ENCODE measurements around the gene KCNH6.

Gene KCNH6

GRCh38 chr17:63482509-63482908, 40.6 kb upstream of the KCNH6 start:
- H2AFZ ChIP-seq (ENCODE audit: low read length) = no peak overlapping the region
- no peak overlapping the region for H3K4me2 ChIP-seq (ENCODE audit: low read depth, low read length, poor library complexity, severe bottlenecking)
- no peaks in the 10 kb centered on the region for H3K79me2 ChIP-seq (ENCODE audit: insufficient read depth, low read length)
- H4K20me1 ChIP-seq (ENCODE audit: insufficient read depth, low read length, poor library complexity, severe bottlenecking) = no peaks in the 10 kb centered on the region
- no peaks in the 10 kb centered on the region for H3K27me3 ChIP-seq (ENCODE audit: insufficient read depth, low read length, poor library complexity, severe bottlenecking)
- no peak overlapping the region for H3K9ac ChIP-seq (ENCODE audit: low read depth, low read length, poor library complexity, severe bottlenecking)
- H3F3A ChIP-seq (ENCODE audit: low read depth) = no peaks in the 10 kb centered on the region
- no peak for TF ChIP-seq EZH2phosphoT487 (IDR thresholded peaks at IDR 0.05; ENCODE audit: borderline replicate concordance)
- TF ChIP-seq CTCF (conservative IDR thresholded peaks at IDR 0.05; ENCODE audit: low read length) = no peak
- H3K4me1 ChIP-seq (ENCODE audit: insufficient read depth, low read length, poor library complexity, severe bottlenecking) = peaks cover 6% of the 10 kb centered on the region
- no peaks in the 10 kb centered on the region for H3K36me3 ChIP-seq (ENCODE audit: insufficient read depth, low read length)
- no peaks in the 10 kb centered on the region for H3K9me3 ChIP-seq (ENCODE audit: insufficient read depth, low read depth, low read length)
- H3K9me2 ChIP-seq (replicated peaks; ENCODE audit: low read depth, low read length) = no peaks in the 10 kb centered on the region
- no peak overlapping the region for H3K4me3 ChIP-seq (ENCODE audit: low read length, poor library complexity, severe bottlenecking)

- peaks cover 3% of the 10 kb centered on the region for H3K4me1 ChIP-seq (ENCODE audit: insufficient read depth, low read length, poor library complexity, severe bottlenecking)
- no peak overlapping the region for H3K4me2 ChIP-seq (ENCODE audit: low read depth, low read length, poor library complexity, severe bottlenecking)
- H4K20me1 ChIP-seq (ENCODE audit: insufficient read depth, low read length, poor library complexity, severe bottlenecking) = no peaks in the 10 kb centered on the region
- no peaks in the 10 kb centered on the region for H3K9me3 ChIP-seq (ENCODE audit: insufficient read depth, low read depth, low read length)
- no peaks in the 10 kb centered on the region for H3K79me2 ChIP-seq (ENCODE audit: insufficient read depth, low read length)
- H3K4me3 ChIP-seq (ENCODE audit: low read length, poor library complexity, severe bottlenecking) = no peak overlapping the region
- no peak overlapping the region for H2AFZ ChIP-seq (ENCODE audit: low read length)
- TF ChIP-seq EZH2phosphoT487 (IDR thresholded peaks at IDR 0.05; ENCODE audit: borderline replicate concordance) (no peak), CTCF (conservative IDR thresholded peaks at IDR 0.05; ENCODE audit: low read length) (no peak)
- no peaks in the 10 kb centered on the region for H3K9me2 ChIP-seq (replicated peaks; ENCODE audit: low read depth, low read length)
- H3F3A ChIP-seq (ENCODE audit: low read depth) = no peaks in the 10 kb centered on the region
- H3K36me3 ChIP-seq (ENCODE audit: insufficient read depth, low read length) = no peaks in the 10 kb centered on the region
- no peak overlapping the region for H3K9ac ChIP-seq (ENCODE audit: low read depth, low read length, poor library complexity, severe bottlenecking)
- H3K27me3 ChIP-seq (ENCODE audit: insufficient read depth, low read length, poor library complexity, severe bottlenecking) = no peaks in the 10 kb centered on the region
Observed at GRCh38 chr17:63483038-63483437, 40.1 kb upstream of the KCNH6 start.

- Histone ChIP-seq H3F3A (ENCODE audit: low read depth) (no peaks in the 10 kb centered on the region), H3K4me1 (ENCODE audit: insufficient read depth, low read length, poor library complexity, severe bottlenecking) (no peaks in the 10 kb centered on the region), H3K9ac (ENCODE audit: low read depth, low read length, poor library complexity, severe bottlenecking) (no peak overlapping the region), H3K27me3 (ENCODE audit: insufficient read depth, low read length, poor library complexity, severe bottlenecking) (no peaks in the 10 kb centered on the region), H3K9me2 (replicated peaks; ENCODE audit: low read depth, low read length) (no peaks in the 10 kb centered on the region), H3K4me2 (ENCODE audit: low read depth, low read length, poor library complexity, severe bottlenecking) (no peak overlapping the region), H3K36me3 (ENCODE audit: insufficient read depth, low read length) (no peaks in the 10 kb centered on the region), H3K9me3 (ENCODE audit: insufficient read depth, low read depth, low read length) (no peaks in the 10 kb centered on the region), H3K79me2 (ENCODE audit: insufficient read depth, low read length) (no peaks in the 10 kb centered on the region), H2AFZ (ENCODE audit: low read length) (no peak overlapping the region), H3K4me3 (ENCODE audit: low read length, poor library complexity, severe bottlenecking) (no peak overlapping the region), H4K20me1 (ENCODE audit: insufficient read depth, low read length, poor library complexity, severe bottlenecking) (no peaks in the 10 kb centered on the region)
- TF ChIP-seq CTCF (conservative IDR thresholded peaks at IDR 0.05; ENCODE audit: low read length) (no peak), EZH2phosphoT487 (IDR thresholded peaks at IDR 0.05; ENCODE audit: borderline replicate concordance) (no peak)
Observed at GRCh38 chr17:63483655-63484575, 39.2 kb upstream of the KCNH6 start.

Data from Loucy (cell line).